Adipose tissue (tissue), 3 donors: ENCODE measurements around the gene MPHOSPH9. TPM values are rescaled to one million over a fixed set of nuclear protein-coding genes. Genes with fewer than 3 reads are reported as not detected.
"Not testable (repeated sequence)": the region's sequence is repeated elsewhere in the genome, so short reads cannot be mapped to it uniquely, and the experiment has no call there.

ENCODE experiments used
- H3K27ac ChIP-seq: one replicate; pipeline ENCODE4 v1.5.1; 2013; ENCODE audit warnings: low read depth, low read length
- WGBS, 3 donors: extraction: QIAGEN DNeasy Blood & Tissue Kit; methylation state at CpG; one replicate each; pipeline ENCODE4 v1.1.7; 2013; 5-methylcytosine and 5-hydroxymethylcytosine counted together
- polyA plus RNA-seq, 3 donors: library from polyadenylated mRNA; stranded (reverse); fragments of 200-250 nt; gene quantifications; one replicate each; pipeline ENCODE4 v1.2.3, GENCODE V29; 2013
- donor health status: healthy with polysubstance abuse.
- donor health status: Bipolar disorder and iron deficiency.
- donor health status: healthy.

MPHOSPH9 gene
- polyA plus RNA-seq, 3 donors = 3.8 to 6.3 (median 4.6) TPM

DNA sequence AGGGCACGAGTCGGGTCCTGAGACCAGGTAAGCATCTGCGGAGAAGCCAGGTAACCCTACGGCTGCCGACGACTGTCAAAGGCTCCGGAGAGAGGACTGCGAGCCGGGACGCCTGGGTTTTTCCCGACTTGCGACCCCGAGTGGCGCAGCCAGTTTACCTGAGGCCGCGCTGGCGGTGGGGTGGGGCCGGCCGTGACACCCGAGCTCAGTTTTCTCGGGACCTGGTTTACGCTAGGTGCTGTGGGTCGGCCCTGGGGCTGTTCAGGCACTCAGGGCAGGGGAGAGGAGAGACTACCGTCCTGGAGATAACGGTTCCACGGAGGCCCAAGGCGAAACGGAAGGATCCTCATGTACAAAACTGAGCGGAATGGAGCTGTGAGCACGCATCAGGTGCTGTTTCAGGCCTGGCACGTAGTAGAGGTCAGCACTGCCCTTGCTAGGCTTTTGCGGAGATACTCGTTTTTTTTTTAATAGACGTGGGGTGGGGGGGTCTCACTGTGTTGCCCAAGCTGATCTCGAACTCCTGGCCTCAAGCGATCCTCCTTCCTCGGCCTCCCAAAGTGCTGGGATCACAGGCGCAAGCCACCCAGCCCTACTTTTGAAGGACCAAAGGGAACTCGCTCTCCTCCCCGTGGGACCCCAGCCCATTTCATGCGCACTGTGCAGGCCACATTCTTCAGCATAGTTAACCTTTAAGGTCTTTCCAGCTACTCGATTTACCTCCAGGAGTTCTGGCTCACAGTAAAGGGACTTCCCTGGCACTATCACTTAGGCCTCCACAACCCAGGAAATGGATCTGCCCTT, 766 bp upstream of the MPHOSPH9 start:
- H3K27ac ChIP-seq = no peak overlapping the region
- WGBS, 3 donors = 5 to 6% (median 6%) methylated on average over 42 of the region's 42 CpGs

GRCh38 chr12:123232472-123232806, 502 bp downstream of the MPHOSPH9 start:
- H3K27ac ChIP-seq = peak overlapping the region; percentile 11
- 0 to 1% (median 0%) methylated on average over 15 of the region's 15 CpGs for WGBS, 3 donors

DNA sequence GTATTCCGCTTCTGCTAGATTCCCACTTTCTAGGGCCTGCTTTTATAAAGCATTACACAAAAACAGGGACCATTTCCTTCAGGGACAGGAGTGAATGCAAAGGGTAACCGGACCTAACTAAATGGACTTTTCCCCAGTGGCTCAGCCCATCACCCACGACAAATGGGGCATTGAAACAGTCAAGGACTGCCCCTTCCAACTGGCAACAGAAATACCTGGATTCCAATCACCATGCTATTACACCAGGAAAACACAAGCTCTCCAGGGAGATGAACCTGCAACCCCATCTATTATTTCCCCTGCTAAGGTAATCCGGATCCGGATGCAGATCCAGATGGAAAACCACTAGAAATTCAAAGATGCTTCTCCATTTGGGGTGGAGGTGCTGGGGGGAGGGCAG, 1.0 kb downstream of the MPHOSPH9 start:
- no peak overlapping the region for H3K27ac ChIP-seq
- 23 to 27% (median 24%) methylated on average over 5 of the region's 5 CpGs for WGBS, 3 donors

GRCh38 chr12:123229051-123229450, 3.9 kb downstream of the MPHOSPH9 start:
- WGBS, 3 donors = 47 to 87% (median 70%) methylated on average over 3 of the region's 3 CpGs
- H3K27ac ChIP-seq = no peak overlapping the region

GRCh38 chr12:123227581-123228258, 5.2 kb downstream of the MPHOSPH9 start:
- no peak overlapping the region for H3K27ac ChIP-seq
- WGBS, 3 donors = 62 to 70% (median 68%) methylated on average over 5 of the region's 5 CpGs

DNA sequence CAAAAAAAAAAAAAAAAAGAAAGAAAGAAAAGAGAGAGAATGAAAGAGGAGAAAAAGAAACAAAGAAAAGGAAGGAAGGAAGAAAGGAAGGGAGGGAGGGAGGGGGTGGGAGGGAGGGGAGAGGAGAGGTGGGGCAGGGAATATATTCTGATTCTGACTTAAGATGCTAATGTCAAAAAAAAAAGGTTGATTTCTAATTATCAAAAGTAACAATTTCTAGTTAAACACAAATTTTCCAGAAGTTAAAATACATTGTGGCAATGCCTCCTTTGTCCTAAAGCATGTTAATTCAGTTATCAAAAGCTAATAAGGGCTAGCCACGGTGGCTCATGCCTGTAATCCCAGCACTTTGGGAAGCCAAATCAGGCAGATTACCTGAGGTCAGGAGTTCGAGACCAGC, 7.5 kb downstream of the MPHOSPH9 start:
- WGBS, 3 donors = 90 to 93% (median 90%) methylated on average over 2 of the region's 2 CpGs
- no peak overlapping the region for H3K27ac ChIP-seq

GRCh38 chr12:123223241-123223668, 9.7 kb downstream of the MPHOSPH9 start:
- 67 to 94% (median 76%) methylated on average over 11 of the region's 11 CpGs for WGBS, 3 donors
- H3K27ac ChIP-seq = no peak overlapping the region

DNA sequence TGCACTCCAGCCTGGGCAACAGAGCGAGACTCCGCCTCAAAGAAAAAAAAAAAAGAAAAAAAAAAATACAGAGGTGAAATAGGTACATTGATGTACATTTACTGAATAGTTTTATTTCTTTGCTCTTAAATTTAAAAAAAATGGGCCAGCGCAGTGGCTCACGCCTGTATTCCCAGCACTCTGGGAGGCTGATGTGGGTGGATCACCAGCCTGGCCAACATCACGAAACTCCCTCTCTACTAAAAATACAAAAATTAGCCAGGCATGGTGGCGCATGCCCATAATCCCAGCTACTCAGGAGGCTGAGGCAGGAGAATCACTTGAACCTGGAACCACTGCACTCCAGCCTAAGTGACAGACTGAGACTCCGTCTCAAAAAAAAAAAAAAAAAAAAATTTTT, 25.1 kb downstream of the MPHOSPH9 start:
- 95 to 99% (median 97%) methylated on average over 7 of the region's 7 CpGs for WGBS, 3 donors
- not testable (repeated sequence) for H3K27ac ChIP-seq

- 70 to 90% (median 84%) methylated on average over 3 of the region's 3 CpGs for WGBS, 3 donors
- H3K27ac ChIP-seq = not testable (repeated sequence)
Measured at GRCh38 chr12:123206794-123207193, 26.1 kb downstream of the MPHOSPH9 start.

DNA sequence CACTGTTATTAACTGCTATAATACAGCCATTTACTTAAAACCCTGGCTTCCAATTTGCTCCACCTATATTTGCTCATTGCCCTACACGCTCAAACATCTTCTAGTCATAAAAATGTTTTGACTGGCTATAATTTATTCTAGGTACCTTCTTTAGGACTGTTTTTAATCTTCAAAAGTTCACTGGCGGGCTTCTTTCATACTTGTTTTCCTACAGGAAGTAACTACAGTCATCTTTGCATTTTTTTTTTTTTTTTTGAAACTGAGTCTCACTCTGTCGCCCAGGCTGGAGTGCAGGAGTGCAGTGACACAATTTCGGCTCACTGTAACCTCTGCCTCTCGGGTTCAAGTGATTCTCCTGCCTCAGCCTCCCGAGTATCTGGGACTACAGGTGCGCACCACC, 32.5 kb downstream of the MPHOSPH9 start:
- 91 to 93% (median 92%) methylated on average over 7 of the region's 7 CpGs for WGBS, 3 donors
- H3K27ac ChIP-seq = no peak overlapping the region

DNA sequence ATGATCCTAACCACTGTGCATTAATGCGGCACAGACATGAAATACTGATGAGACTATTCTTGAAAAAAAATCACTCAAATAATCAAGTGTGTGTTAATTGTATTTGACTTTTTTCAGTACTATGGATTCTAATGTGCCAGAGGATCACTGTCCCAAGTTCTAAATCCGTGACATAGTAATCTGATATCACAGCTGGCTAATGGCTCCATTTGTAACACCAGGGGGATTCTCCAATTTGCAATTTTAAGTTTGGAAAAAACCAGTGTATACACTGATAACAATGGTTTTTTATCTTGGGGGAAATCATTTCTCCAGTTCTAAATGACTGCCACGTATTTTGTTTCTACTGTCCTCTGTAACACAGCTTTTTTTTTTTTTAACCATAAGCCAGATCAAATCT, 33.0 kb downstream of the MPHOSPH9 start:
- 87 to 93% (median 90%) methylated on average over 3 of the region's 3 CpGs for WGBS, 3 donors
- no peak overlapping the region for H3K27ac ChIP-seq

DNA sequence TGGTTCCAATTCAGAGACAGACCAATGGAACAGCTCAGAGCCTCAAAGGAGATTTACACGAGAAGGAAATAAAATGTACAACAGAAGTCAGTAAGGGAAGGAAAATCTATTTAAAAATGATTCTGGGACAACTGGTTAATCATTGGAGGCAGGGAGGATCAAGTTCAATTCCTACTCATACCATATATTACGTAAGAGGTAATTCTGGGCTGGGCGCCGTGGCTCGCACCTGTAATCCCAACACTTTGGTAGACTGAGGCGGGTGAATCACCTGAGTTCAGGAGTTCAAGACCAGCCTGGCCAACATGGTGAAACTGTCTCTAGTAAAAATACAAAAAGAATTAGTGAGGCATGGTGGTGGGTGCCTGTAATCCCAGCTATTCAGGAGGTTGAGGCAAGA, 45.3 kb downstream of the MPHOSPH9 start:
- no peak overlapping the region for H3K27ac ChIP-seq
- WGBS, 3 donors = 95 to 96% (median 95%) methylated on average over 6 of the region's 6 CpGs

- no peak overlapping the region for H3K27ac ChIP-seq
- WGBS, 3 donors = 94 to 95% (median 95%) methylated on average over 4 of the region's 4 CpGs
Measured at GRCh38 chr12:123180171-123180570, 52.8 kb downstream of the MPHOSPH9 start.

GRCh38 chr12:123171967-123172366, 61.0 kb downstream of the MPHOSPH9 start:
- WGBS, 3 donors = 71 to 85% (median 71%) methylated on average over 5 of the region's 5 CpGs
- no peak overlapping the region for H3K27ac ChIP-seq

- WGBS, 3 donors = 47 to 88% (median 48%) methylated on average over 2 of the region's 2 CpGs
Measured at GRCh38 chr12:123167329-123167728, 65.6 kb downstream of the MPHOSPH9 start.

DNA sequence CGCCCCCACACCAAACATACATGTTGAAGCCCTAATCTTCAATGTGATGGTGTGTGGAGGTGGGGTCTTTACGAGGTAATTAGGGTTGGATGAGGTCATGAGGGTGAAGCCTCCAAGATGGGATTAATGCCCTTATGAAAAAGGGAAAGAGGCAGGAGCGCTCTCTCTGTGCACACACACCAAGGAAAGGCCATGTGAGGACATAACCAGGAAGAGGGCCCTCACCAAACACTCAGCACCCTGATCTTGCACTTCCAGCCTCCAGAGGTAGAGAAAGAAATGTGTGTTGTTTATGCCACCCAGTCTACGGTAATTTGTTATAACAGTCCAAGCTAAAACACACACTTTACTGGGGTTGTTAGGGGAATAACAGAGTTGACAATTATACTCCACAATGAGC, 67.4 kb downstream of the MPHOSPH9 start:
- no peak overlapping the region for H3K27ac ChIP-seq
- WGBS, 3 donors = 64 to 92% (median 90%) methylated on average over 4 of the region's 4 CpGs

More at GRCh38 chr12:123167329-123167728, 65.6 kb downstream of the MPHOSPH9 start:
- no peak overlapping the region for H3K27ac ChIP-seq

DNA sequence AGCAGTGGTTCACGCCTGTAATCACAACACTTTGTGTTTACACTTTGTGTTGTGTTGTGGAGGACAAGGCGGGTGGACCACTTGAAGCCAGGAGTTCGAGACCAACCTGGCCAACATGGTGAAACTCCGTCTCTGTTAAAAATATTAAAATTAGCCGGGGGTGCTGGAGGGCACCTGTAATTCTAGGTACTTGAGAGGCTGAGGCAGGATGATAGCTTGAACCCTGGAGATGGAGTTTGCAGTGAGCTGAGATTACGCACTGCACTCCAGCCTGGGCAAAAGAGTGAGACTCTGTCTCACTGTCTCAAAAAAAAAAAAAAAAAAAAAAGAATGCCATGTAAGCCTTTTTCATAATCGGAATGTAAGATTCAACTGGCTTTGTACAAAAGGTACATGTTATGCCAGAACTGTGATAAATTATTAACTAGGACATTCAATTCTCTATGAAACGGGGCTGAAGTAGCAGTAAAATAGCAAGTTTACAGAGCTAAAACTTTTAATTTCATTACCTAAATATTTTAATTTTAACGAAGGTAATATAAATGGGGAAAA, 68.2 kb downstream of the MPHOSPH9 start:
- WGBS, 3 donors = 62 to 96% (median 93%) methylated on average over 9 of the region's 9 CpGs
- H3K27ac ChIP-seq = no peak overlapping the region

DNA sequence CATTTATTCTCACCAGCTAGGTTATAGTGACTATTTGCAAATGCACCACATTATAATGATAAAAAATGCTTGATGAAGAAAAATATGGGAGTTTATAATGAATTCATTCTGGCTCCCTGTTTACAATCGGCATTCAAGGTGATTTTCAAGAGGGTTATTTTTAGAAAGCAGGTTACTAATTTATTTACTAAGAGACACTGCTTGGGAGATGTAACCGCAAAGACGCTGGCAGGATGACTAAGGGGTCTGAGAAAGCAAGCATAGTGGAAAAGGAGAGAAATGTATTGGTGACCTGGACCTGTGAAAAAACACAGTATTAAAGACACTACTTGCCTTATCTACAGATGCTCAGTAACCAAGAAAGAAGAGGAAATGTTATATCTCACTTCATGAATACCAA, 68.7 kb downstream of the MPHOSPH9 start:
- 52 to 93% (median 91%) methylated on average over 3 of the region's 3 CpGs for WGBS, 3 donors
- H3K27ac ChIP-seq = no peak overlapping the region

- 36 to 92% (median 83%) methylated on average over 3 of the region's 3 CpGs for WGBS, 3 donors
- H3K27ac ChIP-seq = no peak overlapping the region
Measured at GRCh38 chr12:123163227-123163626, 69.7 kb downstream of the MPHOSPH9 start.
